HG03196 (cell line): Measurements from ENCODE around the gene TBX2.

Source experiments
- ATAC-seq: cut with Tn5 transposase; IDR thresholded peaks from one replicate; pipeline ENCODE4 v1.9.1; 2021; ENCODE audit not compliant: unreplicated experiment

TBX2 gene

DNA sequence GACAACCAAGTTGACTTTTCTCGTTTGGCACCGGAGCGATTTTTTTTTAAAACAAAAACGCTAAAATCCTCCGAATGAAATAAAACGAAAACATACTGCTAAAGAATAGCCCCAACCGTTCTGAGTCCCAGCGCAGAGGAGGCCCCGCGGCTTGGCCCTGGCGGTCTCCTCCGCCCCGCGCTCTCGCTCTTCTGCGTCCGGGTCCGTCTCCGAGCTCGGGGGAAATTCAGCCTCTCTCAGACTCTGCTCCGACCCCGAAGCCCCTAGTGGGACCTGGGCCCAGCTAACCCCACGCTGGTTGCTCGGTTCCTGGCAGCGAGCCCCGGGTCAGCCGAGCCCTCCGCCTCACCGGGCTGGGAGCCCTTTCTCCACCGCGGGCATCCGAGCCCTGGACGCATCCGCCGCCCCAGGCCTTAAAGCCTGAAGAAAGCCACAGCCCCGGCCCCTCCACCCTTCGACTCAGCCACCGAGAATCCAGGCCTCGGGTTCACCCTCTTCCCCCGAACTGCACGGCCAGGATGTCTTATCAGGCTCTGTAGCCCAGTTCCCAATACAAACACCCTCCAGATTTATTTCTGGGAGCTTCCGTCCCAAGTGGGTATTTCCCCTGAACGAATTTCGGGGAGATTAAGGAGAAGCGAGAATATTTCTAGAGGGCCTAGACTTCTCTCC is 1.2 kb downstream of the TBX2 start:
- no peak for ATAC-seq

DNA sequence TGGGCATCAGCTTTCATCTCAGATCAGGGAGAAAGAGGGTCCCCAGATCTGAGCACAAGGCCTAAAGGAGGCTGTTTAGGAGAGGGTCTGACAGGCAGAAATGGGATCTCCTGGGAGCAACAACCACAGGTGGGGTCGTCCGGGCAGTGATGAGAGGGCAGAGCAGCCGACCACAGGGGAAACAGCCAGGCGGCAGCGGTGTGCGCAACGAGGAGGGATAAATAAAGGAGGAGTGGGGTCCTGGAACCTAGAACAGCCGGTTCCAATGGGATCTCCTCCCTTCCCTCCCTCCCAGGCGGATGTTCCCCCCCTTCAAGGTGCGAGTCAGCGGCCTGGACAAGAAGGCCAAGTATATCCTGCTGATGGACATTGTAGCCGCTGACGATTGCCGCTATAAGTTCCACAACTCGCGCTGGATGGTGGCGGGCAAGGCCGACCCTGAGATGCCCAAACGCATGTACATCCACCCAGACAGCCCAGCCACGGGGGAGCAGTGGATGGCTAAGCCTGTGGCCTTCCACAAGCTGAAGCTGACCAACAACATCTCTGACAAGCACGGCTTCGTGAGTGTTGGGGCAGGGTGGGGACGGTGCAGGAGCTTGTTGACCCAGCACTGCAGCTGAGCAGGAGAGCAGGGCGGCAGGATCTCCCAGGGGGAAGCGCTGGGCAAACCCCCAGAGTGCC is 1.9 kb downstream of the TBX2 start:
- no peak for ATAC-seq

DNA sequence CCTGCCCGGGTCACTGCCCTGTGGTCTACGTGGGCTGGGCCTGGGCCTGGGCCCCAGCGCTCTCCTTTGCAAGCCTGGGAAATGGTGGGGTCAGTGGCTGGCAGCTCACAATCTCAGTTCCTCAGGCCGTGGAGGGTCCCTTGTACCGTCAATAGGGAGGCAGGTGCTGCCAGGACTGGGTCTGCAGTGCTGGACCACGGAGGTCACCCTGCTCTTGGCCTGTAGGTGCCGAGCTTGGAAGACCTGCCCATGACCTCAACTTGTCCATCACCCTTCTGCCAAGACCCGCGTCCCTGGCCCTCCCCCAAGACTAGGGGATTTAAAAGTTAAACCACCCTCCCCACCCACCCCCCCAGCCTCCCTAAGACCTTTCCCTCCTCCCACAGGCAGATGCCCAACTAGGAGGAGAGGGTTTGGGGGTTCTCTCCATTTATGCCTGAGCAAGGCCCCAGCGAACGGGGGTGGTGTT is 2.5 kb downstream of the TBX2 start:
- ATAC-seq: no peak

DNA sequence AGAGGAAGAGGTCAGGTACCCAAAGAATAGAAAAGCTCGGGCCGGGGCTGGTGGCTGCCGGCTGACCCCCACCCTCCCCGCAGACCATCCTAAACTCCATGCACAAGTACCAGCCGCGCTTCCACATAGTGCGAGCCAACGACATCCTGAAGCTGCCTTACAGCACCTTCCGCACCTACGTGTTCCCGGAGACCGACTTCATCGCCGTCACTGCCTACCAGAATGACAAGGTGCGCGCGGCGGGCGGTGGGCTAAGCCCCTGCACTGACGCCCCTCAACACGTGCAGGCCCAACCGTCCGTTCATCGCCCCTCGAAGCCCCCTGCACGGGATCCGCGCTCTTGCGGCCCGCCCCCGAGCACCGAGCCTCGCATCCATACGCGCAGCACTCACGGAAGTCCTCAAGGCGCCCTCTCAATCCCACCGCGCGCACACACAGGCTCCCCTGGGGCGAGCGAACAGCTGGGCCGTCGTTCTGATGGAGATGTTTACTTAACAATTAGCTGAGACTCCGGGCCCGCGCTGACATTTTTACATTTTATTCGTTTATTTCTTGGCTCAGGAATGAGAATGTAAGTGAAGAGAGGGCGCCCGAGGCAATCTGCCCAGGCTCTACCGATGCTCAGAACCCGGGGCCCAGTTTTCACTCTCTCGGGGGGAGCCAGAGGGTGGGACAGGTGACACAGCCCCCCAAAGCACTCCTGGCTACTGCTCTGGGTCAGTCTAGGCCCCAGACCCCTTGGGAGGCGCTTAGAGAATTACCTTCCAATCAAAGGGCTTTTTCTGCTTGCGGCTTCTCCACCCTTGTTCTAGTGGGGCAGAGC is 3.5 kb downstream of the TBX2 start:
- ATAC-seq: no peak

DNA sequence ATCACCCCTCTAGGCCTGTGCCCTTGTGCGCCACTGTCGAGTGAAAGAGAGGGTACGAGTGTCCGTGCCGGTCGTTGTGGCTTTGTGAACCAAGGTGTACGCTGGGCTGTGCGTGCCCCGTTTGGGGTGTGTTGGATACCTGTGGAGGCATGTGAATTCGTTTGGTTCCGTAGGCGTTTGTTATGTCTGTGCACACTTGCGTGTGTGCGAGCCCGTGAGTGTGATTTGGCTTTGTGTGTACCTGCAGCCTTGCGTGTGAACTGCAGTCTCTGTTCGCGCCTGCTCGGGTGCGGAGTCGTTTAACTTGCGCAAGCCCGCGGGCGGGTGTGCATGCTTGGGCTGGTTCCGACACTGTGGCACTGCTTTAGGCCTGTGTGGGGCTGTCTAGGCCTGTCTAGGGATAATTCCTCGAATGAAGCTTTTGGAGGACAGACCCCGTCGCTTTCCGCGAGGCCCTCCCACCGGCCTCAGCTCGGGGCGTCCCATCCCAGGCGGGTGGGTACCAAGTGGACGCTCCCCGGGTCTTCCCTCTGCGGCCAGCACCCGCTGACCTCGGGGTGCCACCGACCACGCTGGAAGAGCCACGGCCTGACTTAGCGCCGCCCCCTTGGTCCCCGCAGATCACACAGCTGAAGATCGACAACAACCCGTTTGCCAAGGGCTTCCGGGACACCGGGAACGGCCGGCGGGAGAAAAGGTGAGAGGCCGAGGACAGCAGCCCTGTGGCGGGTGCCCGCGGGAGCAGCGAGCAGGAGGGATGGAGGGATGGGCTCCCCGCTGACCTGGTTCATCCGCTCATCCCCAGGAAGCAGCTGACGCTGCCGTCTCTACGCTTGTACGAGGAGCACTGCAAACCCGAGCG is 4.4 kb downstream of the TBX2 start:
- no peak for ATAC-seq

DNA sequence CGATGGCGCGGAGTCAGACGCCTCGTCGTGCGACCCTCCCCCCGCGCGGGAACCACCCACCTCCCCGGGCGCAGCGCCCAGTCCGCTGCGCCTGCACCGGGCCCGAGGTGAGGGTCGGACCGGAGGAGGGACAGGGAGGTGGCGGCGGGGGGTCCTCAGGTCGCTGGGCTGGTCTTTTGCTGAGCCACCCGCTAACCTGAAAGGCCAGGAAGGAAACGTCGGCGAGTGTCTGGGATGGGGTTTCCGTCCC is 4.9 kb downstream of the TBX2 start:
- ATAC-seq: no peak

DNA sequence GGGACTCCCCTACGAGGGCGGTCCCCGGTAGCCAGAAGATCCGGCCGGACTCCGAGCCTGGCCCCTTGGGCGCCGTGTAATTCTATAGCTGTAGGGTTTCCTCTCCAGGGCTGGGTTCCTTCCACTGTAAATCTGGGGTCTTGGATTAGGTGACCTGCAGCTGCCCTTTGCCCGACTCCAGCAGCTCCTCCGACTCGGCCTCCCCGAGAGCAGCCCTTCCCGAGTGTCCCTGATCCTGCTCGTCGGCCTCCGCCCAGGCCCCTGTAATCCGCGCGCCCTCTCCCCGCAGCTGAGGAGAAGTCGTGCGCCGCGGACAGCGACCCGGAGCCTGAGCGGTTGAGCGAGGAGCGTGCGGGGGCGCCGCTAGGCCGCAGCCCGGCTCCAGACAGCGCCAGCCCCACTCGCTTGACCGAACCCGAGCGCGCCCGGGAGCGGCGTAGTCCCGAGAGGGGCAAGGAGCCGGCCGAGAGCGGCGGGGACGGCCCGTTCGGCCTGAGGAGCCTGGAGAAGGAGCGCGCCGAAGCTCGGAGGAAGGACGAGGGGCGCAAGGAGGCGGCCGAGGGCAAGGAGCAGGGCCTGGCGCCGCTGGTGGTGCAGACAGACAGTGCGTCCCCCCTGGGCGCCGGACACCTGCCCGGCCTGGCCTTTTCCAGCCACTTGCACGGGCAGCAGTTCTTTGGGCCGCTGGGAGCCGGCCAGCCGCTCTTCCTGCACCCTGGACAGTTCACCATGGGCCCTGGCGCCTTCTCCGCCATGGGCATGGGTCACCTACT is 5.5 kb downstream of the TBX2 start:
- ATAC-seq: no peak

DNA sequence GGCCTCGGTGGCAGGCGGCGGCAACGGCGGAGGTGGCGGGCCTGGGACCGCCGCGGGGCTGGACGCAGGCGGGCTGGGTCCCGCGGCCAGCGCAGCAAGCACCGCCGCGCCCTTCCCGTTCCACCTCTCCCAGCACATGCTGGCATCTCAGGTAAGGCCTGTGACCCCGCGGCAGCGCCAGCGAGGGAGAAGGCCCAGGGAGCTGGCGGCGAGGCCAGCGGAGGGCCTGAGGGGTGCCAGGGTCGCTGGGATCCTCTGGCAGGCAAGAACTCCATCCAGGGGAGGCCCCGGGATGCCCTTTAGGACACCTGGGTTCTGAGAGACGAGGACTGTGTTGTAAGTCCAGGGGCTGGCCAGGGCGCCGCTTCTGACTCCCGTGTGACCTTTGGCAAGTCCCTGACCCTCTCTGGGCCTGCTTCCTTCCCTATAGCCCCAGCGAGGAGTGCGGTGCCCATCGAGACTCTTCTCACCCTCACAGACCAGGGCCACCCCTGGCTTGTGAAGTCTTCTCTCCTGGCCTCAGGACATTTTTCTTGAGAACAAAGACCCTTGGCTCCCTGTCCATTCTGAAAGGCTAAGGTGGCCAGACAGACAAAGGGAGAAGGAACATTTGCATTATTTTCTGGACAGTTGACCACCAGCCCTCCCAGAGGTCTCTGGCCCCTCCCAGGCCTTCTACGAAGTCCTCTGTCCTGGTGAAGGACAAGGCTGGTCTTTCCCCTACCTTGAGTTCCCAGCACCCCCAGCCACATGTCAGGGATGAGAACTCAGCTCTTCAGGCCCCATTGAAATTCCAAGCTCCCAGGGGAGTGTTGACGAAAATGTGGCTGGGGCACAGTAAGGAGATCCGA is 6.3 kb downstream of the TBX2 start:
- no peak for ATAC-seq

DNA sequence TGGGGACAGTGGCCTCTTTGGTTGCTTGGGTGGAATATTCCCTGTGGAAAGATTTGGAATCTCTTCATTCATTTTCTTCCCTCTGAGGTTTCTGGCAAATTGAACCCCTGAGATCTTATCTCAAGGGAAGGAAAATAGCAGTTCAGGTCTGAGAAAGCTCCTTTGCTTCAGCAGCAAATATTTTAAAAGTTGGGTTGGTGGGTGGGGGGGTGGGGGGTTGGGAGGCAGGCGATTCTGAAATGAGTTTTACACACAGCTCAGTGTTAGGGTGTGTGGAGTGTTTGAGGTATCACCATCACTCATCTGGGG is 6.8 kb downstream of the TBX2 start:
- ATAC-seq: no peak

DNA sequence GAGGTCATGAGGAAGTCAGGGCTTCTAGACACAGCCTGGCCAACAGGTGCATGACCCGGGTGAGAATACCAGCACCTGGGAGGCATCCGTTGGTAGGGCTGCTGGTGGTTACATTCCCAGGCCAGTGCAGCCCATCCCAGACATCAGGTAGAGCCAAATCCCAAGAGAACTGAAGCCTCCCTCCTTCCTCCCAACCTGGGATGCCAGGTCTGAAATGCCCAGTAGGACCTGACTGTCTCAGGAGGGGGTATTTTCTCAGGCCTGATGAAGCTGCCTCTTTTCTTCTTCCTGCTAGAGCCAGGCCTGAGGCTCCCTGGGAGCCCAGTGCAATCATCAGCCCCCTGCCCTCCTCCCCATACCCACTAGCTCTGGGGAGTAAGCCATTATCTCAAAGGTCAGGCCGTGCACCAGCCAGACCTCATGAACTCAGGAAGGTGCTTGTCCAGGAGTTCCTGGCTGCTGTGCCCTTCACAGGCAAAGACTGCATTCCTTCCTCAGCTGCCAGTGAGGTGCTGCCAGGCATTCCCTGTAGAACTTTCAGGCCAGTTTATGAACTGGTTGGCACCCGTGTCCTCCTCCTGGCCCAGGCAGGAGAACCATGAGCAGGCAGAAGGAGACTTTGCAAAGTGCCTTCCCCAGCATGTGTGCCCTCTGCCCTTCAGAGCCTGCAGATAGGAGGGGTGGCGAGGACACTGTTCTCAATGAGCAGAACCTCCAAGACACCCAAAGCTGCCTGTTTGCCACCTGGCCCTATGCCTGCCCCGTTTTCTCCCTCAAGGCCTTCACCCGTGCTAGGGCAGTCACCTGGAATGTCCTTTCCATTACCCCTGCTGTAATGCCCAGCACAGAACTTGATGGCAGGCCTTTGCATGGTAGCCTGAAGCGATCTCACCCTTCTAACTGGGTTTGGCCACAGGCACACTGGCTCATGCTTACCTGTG is 7.6 kb downstream of the TBX2 start:
- no peak for ATAC-seq

DNA sequence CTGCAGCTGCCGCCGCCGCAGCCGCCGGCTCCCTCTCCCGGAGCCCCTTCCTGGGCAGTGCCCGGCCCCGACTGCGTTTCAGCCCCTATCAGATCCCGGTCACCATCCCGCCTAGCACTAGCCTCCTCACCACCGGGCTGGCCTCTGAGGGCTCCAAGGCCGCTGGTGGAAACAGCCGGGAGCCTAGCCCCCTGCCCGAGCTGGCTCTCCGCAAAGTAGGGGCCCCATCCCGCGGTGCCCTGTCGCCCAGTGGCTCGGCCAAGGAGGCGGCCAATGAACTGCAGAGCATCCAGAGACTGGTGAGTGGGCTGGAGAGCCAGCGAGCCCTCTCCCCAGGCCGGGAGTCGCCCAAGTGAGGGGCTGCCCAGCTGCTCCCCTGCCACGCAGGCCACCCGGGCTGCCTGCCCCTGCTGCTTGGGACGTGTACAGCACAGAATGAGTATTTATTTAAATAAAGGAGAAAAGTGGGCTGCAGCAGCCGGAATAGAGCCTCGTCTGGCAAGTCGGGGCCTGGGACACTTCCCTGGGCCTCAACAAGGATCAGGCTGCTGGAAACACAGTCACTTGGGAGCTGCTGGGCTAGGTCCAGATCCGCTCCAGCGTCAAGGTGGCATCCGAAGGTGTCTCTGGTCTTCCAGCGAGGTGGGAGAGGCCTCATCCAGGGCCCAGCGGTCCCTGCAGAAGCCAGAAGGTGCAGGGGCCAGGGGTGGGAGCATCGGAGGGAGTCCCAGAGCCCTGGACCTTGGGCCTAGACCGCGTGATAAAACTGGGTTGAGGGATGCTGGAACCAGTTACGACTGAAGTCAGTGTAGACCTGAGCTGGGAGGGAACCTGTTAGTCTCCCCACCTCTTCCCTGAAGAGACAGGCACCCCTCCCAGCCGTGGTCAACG is 8.8 kb downstream of the TBX2 start:
- no peak for ATAC-seq

DNA sequence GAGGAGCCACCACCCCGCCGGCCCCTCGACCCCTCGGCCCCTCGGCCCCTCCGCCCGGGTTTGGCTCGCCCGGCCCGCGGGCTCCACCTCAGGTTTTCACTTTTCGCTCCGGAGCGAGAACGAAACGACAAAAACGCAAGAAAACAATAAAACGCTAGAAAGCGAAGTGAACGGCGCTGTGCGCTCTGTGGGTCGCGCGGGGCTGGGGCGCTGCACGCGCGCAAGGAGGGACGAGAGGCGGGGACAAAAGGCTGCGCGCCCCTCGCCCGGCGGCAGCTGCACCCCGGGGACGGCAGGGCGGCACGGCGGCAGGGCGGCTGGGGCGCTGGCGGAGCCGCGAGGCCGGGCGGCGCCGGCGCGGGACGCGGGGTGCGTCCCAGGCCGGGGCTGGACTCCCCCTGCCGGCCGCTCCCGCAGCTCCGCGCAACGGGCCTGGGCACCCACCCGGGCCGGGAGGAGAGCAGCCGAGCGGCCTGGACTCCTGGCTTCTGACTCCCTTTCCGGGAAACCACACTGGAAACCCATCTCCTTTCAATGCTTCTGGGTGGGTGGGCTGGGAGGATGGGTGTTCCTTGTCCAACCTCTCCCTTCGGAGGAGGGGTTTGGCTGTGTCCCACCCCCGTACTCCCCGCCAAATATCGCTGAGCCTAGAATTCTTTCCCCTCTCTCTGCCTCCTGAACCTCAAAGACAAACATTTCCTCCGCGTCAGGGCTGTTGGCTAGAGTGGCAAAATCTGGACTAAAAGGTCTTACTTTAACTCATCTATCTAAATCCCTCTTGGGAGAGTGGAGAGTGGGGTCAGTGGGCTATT is 9.9 kb downstream of the TBX2 start:
- no peak for ATAC-seq

DNA sequence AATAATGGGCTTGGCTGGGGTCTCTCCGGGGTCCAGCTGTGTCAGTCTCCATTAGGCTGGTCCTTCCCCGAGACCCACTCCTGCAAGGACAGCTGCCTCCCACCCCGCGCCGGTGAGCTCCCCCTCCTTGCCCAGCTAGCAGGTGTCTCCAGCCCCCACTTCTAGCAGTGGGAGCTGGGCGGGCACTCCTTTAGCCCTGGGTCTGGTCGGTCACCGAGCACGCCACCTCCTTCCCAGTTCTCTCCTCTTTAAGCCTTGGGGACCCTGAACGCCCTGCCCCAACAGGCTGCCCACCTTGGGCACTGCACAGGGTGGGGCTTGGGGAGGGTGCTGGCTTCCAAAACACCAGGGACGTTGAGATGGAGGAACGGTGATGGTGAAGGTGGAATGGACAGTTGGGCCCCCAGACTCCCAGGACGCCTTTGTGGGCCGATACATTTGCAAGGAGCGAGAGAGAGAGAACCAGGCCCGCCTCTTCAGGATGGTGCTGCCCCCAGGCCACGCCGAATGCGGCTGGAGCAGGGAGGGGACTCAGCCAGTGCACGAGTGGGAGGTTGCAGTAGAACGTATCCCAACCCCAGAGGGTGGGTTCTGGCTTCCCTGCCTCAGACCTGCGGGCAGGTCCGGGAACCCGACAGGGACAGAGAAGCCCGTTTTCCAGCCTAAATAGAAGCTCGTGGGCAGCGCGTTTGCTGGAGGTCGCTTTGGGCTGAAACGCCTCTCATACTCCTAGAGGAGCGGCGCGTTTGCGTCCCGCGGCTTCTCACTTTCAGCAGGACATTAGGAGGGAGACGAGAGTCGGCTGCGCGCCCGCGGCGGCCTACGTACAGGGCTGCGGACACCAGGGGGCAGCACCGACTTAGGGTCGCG is 10.7 kb downstream of the TBX2 start:
- ATAC-seq: no peak

DNA sequence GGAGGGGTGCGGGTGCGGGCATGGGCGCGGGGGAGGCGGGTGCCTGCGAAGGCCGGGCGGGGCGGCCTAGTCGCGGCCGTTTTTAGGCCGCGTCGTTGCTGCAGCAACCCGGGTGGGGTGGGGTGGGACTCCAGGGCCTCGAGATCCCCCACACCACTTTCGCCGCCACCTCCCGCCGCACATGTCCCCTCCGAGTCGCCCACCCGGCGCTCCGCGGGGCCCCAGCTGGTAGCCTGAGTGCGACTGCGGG is 11.3 kb downstream of the TBX2 start:
- no peak for ATAC-seq

DNA sequence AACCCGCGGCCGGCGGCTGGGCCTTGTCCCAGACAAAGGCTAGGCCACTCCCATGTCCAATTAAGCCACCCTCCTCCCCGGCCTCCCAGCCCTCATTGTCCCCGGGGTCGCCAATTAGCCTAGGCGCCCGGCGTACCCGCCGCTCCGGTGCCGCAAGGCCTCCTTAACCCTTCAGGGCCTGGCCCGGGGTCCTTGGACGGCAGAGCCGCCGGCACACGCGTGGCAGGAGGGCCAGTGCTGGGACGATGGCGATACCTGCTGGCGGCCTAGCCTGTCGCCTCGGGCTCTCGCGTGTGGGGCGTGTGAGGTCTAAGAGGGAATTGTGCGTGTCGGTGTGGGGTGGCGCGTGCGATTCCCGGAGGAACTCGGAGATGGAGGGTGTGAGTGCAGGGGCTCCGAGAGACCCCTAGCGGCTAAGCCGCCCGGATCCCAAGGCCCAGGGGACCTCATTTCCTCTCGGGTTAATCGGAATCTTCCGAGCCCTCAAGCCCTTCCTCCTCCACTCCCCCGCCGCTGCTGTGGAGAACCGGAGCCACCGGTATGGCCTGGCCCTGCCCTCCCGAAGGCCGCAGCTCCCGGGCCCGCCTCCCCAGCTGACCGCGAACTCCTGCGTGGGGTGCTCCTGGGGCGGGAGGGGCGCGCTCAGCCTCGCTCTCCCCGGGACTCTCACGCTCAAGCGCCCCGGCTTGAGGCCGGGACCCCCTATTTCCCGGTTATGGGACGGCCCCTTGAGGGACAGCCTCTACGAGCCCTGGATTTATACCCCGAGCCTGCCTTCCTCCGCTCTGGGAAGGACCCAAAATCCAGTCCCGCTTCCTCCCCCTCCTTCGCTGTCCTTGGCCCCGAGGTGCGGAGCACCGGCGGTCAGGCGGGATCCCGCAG is 11.9 kb downstream of the TBX2 start:
- ATAC-seq: no peak
